ENCODE measurements around the gene CTDNEP1. TPM values are rescaled to one million over a fixed set of nuclear protein-coding genes. Genes with fewer than 3 reads are reported as not detected.

CTDNEP1 gene
- total and polyA plus RNA-seq, 2 of the 4 experiments (the other 2 are of a cell fraction) = 23.8 to 132 TPM

DNA sequence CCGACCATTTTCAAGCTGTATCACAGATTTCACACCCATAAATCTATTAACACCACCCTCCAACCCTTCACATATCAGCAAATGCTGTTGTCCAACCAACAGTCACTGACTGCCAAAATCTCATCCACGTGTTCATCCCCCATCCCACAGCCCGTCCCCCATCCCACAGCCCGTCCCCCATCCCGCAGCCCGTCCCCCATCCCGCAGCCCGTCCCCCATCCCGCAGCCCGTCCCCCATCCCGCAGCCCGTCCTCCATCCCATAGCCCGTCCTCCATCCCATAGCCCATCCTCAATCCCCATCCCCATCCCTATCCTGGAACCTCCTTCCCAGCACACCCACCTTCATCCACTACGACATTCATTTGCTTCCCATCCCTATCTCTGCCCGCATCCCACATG lies 46.0 kb downstream of the CTDNEP1 start (continued):
- TF ChIP-seq NFE2L2 (IDR thresholded peaks at IDR 0.05; ENCODE audit: low read depth, low read length) = no peak
- TF ChIP-seq MAFK (IDR thresholded peaks at IDR 0.05; ENCODE audit: low read depth, low read length) = no peak
- TF ChIP-seq FOS (IDR thresholded peaks at IDR 0.05; ENCODE audit: low read depth, low read length) = no peak
- no peak for TF ChIP-seq POLR2A (IDR thresholded peaks at IDR 0.05; ENCODE audit: low read depth, low read length)
- no peak for TF ChIP-seq MXI1 (IDR thresholded peaks at IDR 0.05; ENCODE audit: borderline replicate concordance, low read depth, low read length)

GRCh38 chr17:7204828-7205461 lies 46.6 kb downstream of the CTDNEP1 start:
- peaks cover 13% of the 10 kb centered on the region for H3K9me1 ChIP-seq (ENCODE audit: insufficient read depth, low read length)
- no peaks in the 10 kb centered on the region for H3K9me3 ChIP-seq (ENCODE audit: control insufficient read depth, insufficient read depth, low read length)
- peak overlapping the region; percentile 45 for H3K27ac ChIP-seq (ENCODE audit: insufficient read depth, low read length)
- H3K14ac ChIP-seq (replicated peaks; ENCODE audit: low read depth, low read length) = peak overlapping the region; percentile 88
- peak overlapping the region; percentile 45; the same call in 1 of the 2 replicates for H3K23ac ChIP-seq (ENCODE audit: low read depth, low read length)
- H3K27me3 ChIP-seq (ENCODE audit: control insufficient read depth, insufficient read depth, low read length) = no peaks in the 10 kb centered on the region
- H4K20me1 ChIP-seq (ENCODE audit: insufficient read depth, low read length) = peaks cover 38% of the 10 kb centered on the region
- peak overlapping the region; percentile 95 for H2AFZ ChIP-seq (replicated peaks; ENCODE audit: low read length, poor library complexity)
- peak overlapping the region; percentile 5 for H3K18ac ChIP-seq (ENCODE audit: low read depth, low read length)
- no peak for TF ChIP-seq MAFK (IDR thresholded peaks at IDR 0.05; ENCODE audit: low read depth, low read length)
- TF ChIP-seq, protein P1, sequence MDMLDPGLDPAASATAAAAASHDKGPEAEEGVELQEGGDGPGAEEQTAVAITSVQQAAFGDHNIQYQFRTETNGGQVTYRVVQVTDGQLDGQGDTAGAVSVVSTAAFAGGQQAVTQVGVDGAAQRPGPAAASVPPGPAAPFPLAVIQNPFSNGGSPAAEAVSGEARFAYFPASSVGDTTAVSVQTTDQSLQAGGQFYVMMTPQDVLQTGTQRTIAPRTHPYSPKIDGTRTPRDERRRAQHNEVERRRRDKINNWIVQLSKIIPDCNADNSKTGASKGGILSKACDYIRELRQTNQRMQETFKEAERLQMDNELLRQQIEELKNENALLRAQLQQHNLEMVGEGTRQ (IDR thresholded peaks at IDR 0.05; ENCODE audit: low read depth, low read length) = peak; percentile 8; the same call in 1 of the 2 replicates
- TF ChIP-seq MAZ (IDR thresholded peaks at IDR 0.05; ENCODE audit: borderline replicate concordance, low read depth, low read length) = peak; percentile 88
- no peak for TF ChIP-seq MXI1 (IDR thresholded peaks at IDR 0.05; ENCODE audit: borderline replicate concordance, low read depth, low read length)
- no peak for TF ChIP-seq SMC3 (IDR thresholded peaks at IDR 0.05; ENCODE audit: low read depth, low read length)
- TF ChIP-seq CEBPB (IDR thresholded peaks at IDR 0.05; ENCODE audit: low read depth, low read length) = no peak
- no peak for TF ChIP-seq NFE2L2 (IDR thresholded peaks at IDR 0.05; ENCODE audit: low read depth, low read length)
- H2BK15ac ChIP-seq (ENCODE audit: low read depth, low read length) = peak overlapping the region; percentile 49; the same call in 1 of the 3 replicates
- no peak overlapping the region for H2BK20ac ChIP-seq (ENCODE audit: low read depth, low read length)
- ATAC-seq (ENCODE audit: low read depth) = peak; percentile 95
- CTCF ChIA-PET = no interaction called here
- H3K79me1 ChIP-seq (ENCODE audit: low read depth in 1 of 2, low read length in 2 of 2) = peaks cover 13 to 68% of the 10 kb centered on the region in 2 experiments
- dilution Hi-C loops (cut with HindIII; ENCODE audit: low sequenced_read_pairs, unreplicated experiment) = no loop called here
- peak overlapping the region; percentile 51 for H3K4me3 ChIP-seq (ENCODE audit: insufficient read depth, low read depth, low read length)
- peak overlapping the region; percentile 77 for H2AK5ac ChIP-seq (ENCODE audit: low read depth, low read length)
- peak; percentile 85 for DNase-seq
- H3K4ac ChIP-seq (ENCODE audit: low read depth, low read length) = peak overlapping the region; percentile 91
- peaks cover 21% of the 10 kb centered on the region for H3K36me3 ChIP-seq (ENCODE audit: control insufficient read depth, insufficient read depth, low read length)
- POLR2A ChIA-PET (ENCODE audit: unreplicated experiment) = no interaction called here
- peaks cover 9% of the 10 kb centered on the region for H3K4me1 ChIP-seq (ENCODE audit: control insufficient read depth, insufficient read depth, low read length)
- intact Hi-C loops (cut with micrococcal nuclease) = no loop called here
- peak overlapping the region; percentile 61 for H3K9ac ChIP-seq (ENCODE audit: low read depth, low read length)
- H2BK120ac ChIP-seq (ENCODE audit: low read depth, low read length) = peak overlapping the region; percentile 55
- H4K8ac ChIP-seq (ENCODE audit: low read depth in 2 of 2, low read length in 2 of 2) = peak overlapping the region; percentile 62 to 75
- peak overlapping the region; percentile 68 for H3K4me2 ChIP-seq (ENCODE audit: low read depth, low read length)
- H4K91ac ChIP-seq (ENCODE audit: insufficient read depth, low read depth, low read length) = 0 out of 2 replicates have a peak overlapping the region, but pooled peaks have one; percentile 55
- in situ Hi-C loops (cut with MboI; ENCODE audit: low sequenced_read_pairs) = no loop called here
- H2BK5ac ChIP-seq (ENCODE audit: low read depth, low read length, poor library complexity, severe bottlenecking) = peak overlapping the region; percentile 61
- 2% methylated on average over 10 of the region's 34 CpGs; no CpG with 5 or more reads in 1 of the 2 experiments for WGBS, 2 experiments (ENCODE audit: extremely low coverage in 2 of 2, insufficient read length in 1 of 2)
- peak overlapping the region; percentile 13; the same call in 1 of the 2 replicates for H4K5ac ChIP-seq (ENCODE audit: low read depth, low read length)
- H3K56ac ChIP-seq (ENCODE audit: extremely low read depth, insufficient read depth, low read length) = no peak overlapping the region
- peak overlapping the region; percentile 92 for H2AK9ac ChIP-seq (replicated peaks; ENCODE audit: low read depth, low read length, poor library complexity)
- BruUV-seq (replicated peaks) = no TSS peak
